GM19467 (cell line): ENCODE measurements around the gene CFAP46.
"Not testable (repeated sequence)": the region's sequence is repeated elsewhere in the genome, so short reads cannot be mapped to it uniquely, and the experiment has no call there.

Experiments
- ATAC-seq: cut with Tn5 transposase; IDR thresholded peaks from one replicate; pipeline ENCODE4 v1.9.1; 2021; ENCODE audit warnings: mild to moderate bottlenecking, moderate library complexity; ENCODE audit not compliant: unreplicated experiment

CFAP46 gene

DNA sequence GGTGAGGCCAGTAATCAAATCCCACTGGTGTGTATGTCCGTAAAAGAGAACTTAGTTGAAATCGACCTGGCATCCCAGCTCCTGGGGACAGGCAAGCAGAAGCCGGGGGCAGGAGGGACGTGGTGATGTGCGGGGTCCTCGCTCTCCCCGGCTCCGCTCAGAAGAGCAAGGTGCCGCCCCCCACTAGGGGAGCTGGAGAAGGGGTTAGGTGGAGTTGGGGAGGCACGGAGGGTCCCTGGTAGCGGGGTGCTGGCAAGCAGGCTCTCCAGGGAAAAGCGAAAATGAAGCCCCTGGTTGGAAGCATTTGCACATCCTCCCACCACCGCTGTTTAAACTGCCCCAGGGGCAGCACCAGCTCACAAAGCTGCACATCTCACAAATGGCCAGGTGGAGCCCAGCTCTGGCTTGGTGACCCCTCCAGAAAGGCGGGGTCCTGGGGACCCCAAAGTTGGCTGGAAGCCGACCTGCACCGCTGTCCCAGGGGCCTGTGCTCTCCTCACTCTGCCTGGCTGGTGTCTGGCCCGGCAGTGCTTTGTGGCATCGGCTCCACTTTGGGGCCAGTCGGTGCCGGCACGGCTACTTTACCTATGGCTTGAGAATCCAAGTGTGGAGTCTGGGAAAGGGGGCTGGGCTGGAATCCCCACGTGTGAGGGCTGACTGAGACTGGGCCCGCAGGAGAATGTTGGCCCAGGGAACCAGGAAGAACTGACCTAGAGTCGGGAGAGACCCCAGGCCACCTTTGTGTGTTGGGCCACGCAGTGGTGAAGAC lies 2.9 kb upstream of the CFAP46 start:
- no peak for ATAC-seq

DNA sequence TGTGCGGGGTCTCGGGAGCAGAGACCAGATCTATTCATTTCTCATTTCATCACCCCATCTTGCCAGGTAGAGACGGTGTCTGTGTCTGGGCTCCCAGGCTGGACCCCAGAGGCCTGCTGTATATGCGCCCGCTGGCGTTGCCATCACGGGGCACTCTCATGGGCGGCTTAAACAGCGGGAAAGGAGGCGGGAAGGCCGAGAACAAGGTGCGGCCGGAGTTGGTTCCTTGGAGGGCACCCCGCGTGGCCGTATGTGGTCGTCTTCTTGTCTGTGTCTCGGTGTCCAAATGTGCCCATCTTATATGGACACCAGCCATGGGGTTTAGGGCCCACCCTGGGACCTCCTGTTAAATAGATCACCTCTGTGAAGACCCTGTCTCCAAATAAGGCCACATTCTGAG lies 2.1 kb upstream of the CFAP46 start:
- ATAC-seq, result no peak

DNA sequence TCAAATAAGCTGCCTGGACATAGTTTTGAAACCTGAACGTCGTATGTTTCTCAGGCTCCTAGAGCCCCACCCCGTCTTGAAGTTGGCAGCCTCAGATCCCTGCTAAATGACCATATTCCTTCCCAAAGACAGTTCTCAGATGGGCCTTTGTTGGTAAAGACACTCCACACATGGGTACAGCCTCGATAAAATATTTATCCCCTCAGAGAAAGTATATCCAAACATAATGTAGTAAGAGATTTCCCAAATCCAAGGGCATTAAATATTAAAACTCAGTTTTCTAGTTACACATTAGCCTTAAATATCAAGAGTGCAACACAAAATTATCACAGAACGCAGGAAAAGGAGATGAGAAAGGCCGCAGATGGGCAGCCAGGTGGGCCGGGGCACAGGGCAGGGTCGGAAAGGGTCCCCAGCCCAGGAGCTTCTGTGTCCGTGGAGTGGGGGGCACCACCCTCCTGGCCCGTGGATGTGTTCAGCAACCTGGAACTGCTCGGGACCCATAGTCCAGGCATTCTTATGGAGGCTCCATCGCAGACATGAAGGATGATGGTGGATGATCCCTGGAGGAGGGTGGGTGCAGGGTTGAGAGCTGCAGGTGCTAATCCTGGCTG lies 1.5 kb upstream of the CFAP46 start:
- no peak for ATAC-seq

DNA sequence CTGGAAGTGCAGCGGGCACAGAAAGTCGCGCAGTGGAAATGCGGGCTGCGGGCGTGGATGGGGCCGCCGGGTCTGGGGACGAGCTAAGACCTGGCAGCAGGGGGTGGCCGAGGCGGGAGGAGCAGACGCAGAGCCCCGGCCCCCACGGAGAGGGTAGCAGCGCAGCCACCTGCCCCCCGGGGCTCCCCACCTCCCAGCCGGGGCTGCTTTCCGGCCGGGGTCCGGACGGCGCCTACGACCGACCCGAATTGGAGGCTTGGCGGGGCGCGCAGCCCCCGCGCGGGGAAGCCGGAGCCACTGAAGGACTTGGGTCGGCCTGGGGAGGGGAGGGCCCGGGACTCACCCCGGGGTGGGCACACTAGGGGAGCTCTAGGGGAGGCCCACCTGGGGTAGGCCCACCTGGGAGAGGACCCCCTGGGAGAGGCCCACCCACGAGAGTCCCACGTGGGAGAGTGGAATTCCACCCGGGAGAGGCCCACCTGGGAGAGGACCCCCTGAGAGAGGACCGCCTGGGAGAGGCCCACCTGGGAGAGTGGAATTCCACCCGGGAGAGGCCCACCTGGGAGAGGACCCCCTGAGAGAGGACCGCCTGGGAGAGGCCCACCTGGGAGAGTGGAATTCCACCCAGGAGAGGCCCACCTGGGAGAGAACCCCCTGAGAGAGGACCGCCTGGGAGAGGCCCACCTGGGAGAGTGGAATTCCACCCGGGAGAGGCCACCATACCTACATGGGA lies 854 bp upstream of the CFAP46 start:
- no peak for ATAC-seq

DNA sequence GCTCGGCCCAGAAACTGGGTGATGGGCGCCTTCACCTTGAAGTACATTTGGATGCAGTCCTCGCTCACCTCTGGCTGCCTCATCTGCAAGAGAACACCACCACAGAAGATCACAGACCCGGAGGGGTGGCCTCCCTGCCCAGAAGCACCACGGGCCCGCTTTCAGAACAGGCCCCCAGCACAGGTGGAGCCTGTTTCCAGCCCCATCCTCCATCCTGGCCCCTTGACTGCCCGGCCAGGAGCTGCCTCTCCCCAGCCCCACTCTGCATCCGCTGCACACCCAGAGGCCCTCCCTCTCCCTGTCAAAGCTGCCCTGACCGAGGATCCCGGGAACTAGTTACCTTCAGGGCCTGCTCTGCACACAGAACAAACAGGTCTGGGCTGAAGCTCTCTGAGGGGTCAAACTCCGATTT lies 724 bp downstream of the CFAP46 start:
- ATAC-seq, result no peak

DNA sequence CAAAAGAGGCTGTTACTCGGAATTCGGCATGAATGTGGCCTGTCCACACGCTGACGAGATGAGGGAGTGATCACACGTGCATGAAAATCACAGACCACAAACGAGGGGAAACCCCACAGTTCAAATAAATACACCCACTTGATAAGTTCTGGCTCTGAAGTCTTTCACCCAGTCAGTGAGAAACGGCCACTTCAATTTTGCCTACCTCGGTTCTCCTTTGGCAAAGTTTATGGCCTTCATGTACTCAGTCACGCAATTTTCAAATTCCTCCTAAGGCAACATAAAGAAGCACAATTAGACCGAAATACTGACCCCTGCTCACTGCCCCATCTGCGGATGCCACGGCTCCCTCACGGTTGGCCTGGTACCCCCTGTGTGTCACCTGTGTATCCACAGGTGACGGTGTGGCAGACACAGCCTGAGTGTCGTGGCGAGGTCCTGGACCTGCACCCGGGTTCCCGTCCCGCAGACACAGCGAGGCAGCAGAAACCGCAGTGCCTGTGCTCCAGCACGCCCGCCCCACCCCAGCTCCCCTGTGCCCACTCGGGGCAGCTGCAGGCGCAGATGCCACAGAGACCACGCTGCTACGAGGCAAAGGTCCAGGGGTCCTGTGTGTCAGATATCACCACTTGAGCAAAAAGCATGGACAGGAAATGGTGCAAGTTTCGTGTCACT lies 1.4 kb downstream of the CFAP46 start:
- ATAC-seq, result no peak

DNA sequence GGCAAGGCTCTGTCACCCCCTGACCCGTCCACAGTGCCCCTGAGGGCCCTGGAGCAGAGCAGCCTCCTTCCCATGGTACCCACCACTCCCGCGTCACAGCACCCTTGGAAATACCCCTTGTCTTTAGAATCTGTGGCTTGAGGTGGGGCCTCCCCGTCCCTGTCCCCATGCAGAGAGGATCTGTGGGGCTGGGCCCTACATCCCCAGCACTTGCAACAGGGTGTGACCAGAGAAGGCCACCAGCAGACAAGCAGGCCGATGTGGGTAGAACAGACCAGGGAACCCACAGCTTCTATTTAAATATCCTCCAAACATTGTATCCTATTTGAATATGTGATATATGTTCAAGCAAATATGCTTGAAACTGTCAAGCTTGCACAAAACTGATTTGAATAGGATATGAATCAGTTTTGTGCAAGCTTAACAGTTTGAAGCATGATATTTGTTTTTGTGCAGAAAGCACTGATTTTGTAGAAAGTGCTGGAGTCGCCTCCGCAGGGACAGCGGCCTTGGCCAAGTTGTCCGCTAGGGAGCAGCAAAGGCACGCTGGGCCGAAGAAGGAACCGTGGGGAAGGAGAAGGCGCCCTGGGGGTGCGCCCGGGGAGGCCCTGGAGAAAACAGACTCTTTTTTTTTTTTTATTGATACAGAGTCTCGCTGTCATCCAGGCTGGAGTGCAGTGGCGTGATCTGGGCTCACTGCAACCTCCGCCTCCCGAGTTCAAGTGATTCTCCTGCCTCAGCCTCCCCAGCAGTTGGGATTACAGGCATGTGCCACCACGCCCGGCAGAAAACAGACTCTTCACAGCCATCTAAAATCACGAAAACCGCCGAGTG lies 2.2 kb downstream of the CFAP46 start:
- ATAC-seq, result no peak

DNA sequence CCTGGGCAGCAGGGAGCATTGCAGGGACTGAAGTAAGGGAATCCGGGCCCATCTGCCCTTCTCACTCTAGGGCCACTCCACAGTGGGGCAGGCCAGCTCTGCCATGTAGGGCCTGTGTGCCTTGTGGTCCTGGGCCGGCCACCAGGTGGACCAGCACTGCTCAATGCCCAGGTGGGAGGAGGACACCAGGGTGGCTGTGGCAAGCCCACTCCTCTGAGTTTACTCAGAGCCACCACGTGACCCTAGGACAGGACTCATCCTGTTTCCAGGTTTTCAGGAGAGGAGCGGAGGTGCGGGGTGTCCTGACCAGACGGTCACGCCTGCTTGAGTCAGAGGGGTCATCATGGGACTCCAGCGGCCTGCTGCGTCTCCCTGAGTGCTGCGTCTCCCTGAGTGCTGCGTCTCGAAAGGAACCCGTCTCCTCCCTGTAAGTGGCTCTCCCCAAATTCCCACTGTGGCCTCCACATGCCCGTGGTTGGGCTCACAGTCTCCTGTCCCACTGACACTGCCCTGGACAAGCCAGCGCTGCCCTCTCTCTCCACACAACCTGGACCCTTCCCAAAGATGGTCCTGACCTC lies 2.9 kb downstream of the CFAP46 start:
- ATAC-seq, result no peak

DNA sequence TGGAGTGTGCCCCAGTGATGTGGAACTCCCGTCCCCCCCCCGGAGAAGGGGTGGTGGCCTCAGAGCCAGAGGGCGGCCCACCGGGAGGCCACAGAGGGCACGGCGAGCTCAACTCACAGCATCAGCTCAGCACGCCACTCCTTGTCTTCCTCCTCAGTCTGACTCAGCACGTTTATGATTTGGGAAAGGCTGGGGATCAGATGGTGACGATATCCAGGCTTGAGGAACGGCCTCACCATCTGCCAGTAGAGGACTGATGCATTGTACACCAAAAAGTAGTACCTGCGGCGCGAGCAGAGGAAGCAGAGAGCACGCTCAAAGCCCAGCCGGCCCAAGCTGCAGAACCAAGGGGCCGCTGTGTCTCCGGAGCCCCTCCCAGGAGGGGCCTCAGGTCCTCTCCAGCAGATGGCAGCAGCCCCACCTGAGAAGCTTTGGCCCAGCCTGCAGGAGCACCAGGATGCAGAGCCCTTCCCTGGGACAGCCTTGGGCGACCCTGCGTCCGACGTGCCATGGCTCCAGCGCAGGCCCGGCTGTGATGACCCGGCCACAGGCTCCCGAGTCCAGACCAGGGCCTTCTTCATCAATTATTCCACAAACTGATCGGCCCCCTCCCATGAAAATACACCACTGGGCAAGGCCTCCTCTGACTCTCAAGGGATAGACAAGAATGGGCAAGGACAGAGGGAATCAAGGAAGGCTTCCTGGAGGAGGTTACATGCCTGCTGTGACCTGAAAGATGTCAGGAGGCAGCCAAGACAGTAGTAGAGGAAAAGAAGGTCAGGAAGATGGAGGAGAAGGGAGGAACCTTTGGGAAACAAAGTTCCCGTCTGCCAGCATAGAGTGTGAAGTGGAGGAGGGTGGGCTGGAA lies 3.7 kb downstream of the CFAP46 start:
- no peak for ATAC-seq

DNA sequence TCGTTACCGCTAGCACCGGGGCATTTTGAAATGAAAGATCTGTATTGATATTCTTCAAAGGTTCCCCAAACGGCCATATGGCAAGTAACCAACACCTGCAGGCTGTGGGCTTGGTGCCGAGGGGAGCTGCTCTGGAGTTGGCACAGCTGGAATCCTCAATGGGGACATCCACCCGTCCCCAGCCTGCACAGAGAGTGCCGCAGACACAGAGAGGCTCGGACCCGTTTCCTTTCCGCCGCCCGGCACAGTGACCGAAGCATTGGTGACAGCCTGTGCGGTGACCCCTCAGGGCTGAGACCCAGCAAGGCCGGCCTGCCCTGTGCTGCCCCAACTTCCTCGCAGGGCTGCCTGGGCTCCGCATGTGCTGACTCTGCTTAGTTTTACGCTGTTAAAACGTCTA lies 4.5 kb downstream of the CFAP46 start:
- ATAC-seq, result no peak

DNA sequence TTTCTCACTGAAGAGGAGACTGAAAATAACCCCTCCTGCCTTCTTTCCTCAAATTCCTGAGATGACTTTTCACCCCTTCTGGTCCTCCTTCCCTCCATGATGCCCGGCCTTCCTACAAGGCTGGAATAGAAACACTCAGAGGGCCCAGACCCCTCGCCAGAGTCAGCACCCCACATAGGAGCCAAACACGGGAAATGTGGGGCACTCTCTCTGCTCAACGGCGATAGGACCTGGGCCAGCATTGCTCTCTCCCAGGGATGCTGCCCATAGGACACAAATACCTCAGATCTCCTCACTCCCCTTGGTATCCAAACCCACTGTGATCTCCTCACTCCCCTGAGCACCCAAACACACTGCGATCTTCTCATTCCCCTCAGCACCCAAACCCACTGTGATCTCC lies 7.4 kb downstream of the CFAP46 start:
- ATAC-seq, result no peak

DNA sequence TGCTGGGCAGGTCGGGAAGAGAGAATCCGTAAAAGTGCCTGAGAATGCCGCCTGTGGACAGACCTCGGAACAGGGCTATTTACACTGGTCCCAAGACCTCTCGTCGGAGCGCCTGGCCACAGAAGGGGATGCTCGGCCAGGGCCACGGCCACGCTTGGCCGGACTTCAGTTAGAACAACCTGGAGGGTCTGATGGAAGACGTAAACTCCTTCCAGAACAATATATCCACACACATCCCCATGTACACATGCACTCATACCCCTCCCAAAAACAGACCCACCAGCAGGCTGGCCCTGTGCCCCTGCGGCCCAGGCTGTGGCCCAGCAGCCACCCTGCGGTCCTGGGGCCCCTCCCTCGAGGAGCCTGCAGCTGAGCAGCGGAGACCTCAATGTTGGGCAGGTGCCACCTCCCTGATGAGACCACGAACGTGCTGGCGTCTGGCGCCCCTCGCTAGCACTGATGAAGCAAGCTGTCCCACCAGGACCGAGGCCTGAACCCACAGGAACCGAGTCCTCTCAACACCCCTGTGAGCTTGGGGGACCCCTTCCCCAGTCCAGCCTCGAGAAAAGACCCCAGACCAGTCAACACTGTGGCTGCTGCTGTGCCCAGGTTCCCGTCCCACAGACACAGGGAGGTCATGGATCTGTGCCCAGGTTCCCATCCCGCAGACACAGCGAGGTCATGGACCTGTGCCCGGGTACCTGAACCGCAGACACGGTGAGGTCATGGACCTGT lies 8.9 kb downstream of the CFAP46 start:
- ATAC-seq, result no peak

DNA sequence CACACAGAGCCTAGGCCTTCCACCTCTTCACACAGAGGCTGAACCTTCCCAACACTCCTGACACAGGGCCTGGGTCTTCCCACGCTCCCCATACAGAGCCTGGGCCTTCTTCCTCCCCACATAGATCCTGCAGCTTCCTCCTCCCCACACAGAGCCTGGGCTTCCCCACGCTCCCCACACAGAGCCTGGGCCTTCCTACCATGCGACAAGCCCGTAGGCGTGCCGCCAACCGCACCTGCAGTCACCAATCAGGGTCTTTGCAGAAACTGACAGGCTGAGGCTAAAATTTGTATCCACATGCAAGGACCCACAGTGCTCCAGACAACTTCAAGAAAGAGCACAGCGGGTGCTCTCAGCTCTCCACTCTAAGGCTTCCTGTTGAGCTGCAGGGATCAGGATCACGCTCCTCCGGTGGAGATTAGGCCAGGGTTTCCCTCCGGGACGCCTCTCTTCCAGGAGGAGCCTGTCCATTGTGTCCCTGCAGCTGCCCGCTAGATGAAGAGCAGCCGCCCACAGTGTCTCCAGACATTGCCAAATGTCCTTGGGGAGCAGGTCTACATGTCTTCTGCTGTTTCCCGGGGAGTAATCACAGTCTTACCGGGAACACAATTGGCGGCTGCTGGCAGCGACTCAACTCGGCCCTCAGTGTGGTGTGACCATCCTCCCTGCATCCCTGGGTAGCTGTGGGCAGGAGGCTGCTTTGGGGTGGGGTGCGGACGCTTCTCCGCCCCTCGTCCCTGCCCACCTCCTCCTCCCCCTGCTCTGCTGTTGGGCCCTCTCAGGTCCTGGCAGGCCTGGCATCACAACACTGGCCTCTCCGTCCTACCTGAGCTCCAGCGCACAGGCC lies 9.7 kb downstream of the CFAP46 start:
- ATAC-seq, result no peak

DNA sequence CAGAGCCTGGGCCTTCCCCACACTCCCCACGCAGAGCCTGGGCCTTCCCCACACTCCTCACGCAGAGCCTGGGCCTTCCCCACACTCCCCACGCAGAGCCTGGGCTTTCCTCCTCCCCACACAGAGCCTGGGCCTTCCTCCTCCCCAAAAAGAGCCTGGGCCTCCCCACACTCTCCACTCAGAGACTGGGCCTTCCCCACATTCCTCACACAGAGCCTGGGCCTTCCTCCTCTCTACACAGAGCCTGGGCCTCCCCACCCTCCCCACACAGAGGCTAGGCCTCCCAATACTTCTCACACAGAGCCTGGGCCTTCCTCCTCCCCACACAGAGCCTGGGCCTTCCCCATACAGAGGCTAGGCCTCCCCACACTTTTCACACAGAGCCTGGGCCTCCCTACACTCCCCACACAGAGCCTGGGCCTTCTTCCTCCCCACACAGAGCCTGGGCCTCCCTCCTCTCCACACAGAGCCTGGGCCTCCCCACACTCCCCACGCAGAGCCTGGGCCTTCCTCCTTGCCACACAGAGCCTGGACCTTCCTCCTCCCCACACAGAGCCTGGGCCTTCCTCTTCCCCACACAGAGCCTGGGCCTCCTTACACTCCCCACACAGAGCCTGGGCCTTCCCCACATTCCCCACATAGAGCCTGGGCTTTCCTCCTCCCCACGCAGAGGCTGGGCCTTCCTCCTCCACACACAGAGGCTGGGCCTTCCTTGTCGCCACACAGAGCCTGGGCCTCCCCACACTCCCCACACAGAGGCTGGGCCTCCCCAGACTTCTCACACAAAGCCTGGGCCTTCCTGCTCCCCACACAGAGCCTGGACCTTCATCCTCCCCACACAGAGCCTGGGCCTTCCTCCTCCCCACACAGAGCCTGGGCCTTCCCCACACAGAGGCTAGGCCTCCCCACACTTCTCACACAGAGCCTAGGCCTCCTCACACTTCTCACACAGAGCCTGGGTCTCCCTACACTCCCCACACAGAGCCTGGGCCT lies 10.8 kb downstream of the CFAP46 start:
- ATAC-seq, result not testable (repeated sequence)

DNA sequence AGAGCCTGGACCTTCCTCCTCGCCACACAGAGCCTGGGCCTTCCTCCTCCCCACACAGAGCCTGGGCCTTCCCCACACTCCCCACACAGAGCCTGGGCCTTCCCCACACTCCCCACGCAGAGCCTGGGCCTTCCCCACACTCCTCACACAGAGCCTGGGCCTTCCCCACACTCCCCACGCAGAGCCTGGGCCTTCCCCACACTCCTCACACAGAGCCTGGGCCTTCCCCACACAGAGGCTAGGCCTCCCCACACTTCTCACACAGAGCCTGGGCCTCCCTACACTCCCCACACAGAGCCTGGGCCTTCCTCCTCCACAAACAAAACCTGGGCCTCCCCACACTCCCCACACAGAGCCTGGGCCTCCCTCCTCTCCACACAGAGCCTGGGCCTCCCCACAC lies 11.7 kb downstream of the CFAP46 start:
- not testable (repeated sequence) for ATAC-seq

DNA sequence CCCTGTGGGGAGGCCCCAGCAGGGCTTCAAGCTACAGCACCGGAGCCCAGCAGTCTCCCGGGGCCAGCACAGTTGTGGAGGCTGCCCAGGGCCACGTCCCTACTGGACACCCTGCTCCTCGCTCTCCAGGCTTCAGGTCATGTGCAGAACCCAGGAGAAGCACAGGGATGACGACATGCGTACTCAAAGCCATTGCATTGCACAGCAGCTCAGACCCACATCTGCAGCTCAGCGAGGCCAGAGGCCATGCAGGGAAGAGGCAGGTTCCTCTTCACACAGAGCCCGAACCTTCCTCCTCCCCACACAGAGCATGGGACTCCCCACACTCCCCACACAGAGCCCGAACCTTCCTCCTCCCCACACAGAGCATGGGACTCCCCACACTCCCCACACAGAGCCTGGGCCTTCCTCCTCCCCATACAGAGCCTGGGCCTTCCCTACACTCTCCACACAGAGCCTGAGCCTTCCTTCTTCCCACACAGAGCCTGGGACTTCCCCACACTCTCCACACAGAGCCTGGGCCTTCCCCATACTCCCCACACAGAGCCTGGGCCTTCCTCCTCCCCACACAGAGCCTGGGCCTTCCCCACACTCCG lies 12.3 kb downstream of the CFAP46 start:
- ATAC-seq, result no peak
